Iris pigment epithelial cell (primary cell): ENCODE data around the gene KREMEN1.
A peak's percentile ranks its signal among the peaks of the same experiment; 100 is the strongest.
"Not testable (repeated sequence)": the region's sequence is repeated elsewhere in the genome, so short reads cannot be mapped to it uniquely, and the experiment has no call there.

ENCODE experiments used
- DNase-seq: peaks from one replicate; pipeline ENCODE4 v3.0.0-alpha.2; 2011; ENCODE audit warnings: low read depth

Gene KREMEN1

GRCh38 chr22:29078036-29078868, 5.4 kb downstream of the KREMEN1 start:
- no peak for DNase-seq

GRCh38 chr22:29078869-29079207, 6.0 kb downstream of the KREMEN1 start:
- DNase-seq, result no peak

GRCh38 chr22:29079218-29079901, 6.5 kb downstream of the KREMEN1 start:
- DNase-seq, result no peak

GRCh38 chr22:29080106-29080975, 7.5 kb downstream of the KREMEN1 start:
- DNase-seq, result no peak

DNA sequence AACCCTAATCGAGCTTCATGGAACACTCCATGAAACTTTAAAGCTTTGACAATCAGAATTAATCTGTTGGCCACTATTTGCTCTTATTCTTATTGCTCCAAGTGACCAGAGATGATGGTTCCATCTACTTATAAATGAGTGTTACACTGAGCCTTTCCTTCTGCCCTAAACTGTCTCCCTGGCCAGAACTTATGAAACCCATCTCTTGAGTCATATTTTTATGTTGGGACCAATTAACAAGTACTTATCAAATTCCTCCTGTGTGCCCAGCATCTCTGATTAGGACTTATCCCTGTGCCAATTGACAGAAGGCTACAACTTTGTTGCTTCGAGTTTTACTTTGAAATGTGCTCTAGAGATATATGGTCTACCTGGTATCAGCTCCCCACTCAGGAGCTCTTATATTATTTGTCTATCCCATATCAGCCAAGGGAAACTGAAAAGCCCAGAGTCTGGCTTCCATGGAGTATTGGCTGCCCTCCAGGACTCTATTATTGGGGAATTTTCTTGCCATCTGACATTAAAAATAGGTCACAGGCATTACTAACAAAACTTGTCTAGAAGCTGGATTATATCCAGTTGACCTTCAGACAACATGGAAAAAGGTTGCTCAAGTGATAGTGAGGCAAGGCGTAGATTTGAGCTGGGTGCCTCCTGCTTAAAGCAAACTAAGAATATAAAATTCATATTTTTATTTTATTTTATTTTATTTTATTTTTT, 8.8 kb downstream of the KREMEN1 start:
- no peak for DNase-seq

DNA sequence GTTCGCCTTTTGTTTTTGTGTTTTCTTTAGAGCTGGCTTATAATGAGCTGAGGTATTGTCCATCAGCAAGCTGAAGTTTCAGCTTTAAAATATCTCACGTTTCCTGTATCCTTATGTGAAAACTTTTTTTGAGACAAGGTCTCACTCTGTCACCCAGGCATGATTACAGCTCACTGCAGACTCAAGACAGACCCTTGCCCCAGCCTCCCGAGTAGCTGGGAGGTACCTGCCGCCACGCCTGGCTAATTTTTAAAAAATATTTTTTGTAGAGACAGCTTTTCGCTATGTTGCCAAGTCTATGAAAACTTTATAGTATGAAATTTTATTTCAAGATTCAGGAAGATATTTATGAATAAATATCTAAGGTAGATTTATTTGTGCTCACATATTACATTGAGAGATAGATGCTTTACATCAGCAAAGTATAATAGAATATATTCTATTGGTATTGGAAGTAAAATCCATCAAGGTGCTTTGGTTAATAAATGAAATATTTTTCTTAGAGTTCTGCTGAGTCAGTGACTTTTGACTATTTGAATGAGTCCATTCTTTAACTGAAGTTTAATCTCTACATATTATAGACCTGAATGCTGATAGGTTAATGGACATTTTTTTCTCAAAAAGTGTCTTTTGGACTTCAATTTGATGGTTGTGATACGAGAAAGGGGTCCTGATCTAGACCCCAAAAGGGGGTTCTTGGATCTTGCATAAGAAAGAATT, 10.2 kb downstream of the KREMEN1 start:
- no peak for DNase-seq

GRCh38 chr22:29083576-29083932, 10.7 kb downstream of the KREMEN1 start:
- not testable (repeated sequence) for DNase-seq

GRCh38 chr22:29083933-29084591, 11.2 kb downstream of the KREMEN1 start:
- no peak for DNase-seq

DNA sequence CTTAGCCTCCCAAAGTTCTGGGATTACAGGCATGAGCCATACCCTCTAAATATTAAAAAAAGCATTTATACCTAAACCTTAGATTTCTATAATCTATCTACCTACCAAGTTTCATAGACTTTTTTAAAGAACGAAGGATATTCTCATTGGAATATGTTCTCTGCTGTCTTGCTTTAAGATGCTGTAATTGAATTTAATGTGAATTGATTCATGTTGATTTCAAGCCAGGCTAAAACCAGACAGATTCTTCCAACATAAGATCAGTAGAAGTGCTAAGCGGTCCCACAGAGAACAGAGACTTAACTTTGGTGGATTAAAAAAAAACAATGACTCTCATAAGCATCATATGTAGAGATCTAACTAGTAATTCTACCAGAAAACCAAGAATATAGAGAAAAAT, 14.2 kb downstream of the KREMEN1 start:
- DNase-seq, result no peak

GRCh38 chr22:29088809-29089208, 16.0 kb downstream of the KREMEN1 start:
- no peak for DNase-seq

GRCh38 chr22:29089507-29089906, 16.7 kb downstream of the KREMEN1 start:
- DNase-seq, result no peak

DNA sequence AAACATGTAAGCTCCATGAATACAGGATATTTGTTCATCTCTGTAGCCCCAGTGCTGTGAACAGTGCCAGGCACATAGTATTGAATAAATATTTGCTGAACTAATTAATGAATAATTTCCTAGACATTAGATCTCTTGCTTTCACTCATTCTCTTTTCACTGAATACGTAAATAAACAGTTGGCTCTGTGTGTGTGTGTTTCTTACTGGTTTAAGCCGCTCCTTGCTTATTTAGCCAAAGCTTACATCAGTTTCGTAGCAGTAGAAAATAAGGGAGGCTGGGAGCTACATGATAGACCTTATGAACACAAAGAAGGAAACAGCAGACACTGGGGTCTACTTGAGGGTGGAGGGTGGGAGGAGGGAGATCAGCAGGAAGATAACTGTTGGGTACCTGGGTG, 17.2 kb downstream of the KREMEN1 start:
- no peak for DNase-seq

DNA sequence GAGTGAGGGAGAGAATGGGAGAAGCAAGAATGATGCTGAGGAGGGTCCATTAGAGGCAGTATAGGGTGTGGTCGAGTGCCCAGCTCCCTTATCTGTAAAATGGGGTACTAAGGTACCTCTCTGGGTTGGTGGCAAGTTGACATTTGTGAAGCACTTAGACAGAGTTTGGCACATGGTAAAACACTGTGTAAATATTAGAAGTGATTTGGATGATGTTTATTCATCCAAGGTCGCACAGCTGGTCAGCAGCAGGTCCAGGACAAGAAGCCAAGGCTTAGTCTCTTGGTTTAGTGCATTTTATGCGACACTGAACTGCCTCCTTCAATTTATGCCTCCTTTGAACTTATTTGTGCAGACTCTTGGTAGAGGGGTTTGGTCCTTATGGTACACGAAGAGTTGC, 19.4 kb downstream of the KREMEN1 start:
- no peak for DNase-seq

- DNase-seq, result no peak
Measured at GRCh38 chr22:29093030-29093429, 20.2 kb downstream of the KREMEN1 start.

DNA sequence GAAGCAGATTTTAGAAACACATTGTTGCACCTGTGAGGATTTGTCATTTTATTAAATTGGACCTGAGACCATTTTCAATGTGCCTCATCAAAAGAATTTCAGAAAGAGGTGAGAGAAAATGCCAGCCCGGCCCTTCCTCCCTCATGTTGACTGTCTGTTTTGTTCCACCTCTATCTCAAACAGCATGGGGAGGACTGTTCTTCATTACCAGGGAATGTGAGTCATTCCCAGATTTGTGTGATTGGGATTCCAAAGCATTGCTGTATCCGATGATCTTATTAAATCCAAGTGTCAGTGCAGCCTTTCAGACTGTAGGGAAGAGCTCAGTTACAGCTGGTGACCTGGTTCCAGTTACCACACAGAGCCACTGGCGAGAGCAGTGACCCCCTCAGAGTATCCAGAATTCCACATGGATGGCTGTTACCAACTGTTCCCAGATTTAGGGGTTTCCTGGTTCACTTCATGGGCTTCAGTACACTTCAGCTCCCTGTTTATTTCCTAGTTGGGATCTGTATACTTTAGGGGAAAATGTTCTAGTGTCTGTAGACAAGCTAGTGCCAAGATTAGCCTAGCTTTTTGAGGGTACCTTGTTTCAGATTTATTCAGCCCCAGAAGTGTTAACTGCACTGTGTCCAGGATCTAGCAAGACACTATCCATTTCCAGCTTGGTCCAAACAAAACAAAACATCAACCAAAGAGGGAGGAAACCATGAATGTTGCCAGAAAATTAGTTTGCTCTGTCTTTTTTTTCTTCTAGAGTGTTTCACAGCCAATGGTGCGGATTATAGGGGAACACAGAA, 20.9 kb downstream of the KREMEN1 start:
- no peak for DNase-seq

- DNase-seq, result no peak
Measured at GRCh38 chr22:29095459-29095858, 22.6 kb downstream of the KREMEN1 start.

DNA sequence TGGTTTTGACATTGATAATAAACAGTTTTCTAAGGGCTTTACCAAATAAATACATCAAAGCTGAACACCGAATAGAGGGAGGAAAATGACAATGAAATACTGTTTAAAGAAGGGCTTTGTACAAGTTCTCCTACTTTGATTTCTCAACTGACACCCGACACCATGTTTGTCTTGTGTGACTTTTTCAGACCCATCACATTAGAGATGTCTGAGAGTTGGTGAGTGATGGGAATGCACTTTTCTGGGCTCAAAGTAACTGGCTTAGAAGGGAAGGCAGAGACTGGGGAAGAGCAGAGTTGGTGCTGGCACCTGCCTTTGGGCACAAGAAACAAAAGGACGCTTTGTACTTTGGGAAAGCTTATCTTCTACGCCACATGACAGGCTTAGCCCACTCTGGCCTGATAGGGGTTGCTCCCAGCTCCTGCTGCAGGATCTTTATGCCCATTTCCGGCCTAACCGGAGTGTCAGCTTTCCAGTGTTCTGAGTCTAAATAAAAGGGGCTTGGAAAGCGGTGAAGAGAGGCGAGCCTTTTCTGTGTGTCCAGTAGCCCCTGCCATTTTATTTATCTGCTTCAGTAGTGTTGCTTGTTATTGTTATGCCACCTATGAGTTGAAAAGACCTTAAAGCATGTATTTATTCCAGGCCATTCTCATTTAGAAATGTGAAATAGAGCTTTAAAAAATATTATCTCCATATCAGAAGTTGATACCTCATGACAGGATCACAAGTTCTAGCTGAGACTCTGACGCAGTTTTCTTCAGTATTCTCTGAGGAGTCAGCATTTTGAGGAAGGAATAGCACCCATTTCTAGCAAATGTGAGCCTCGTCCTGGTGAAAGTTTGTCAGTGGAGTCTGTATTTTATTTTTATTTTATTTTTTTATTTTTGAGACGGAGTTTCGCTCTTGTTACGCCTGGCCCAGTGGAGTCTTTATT, 24.2 kb downstream of the KREMEN1 start:
- peak; percentile 71 for DNase-seq

- no peak for DNase-seq
Measured at GRCh38 chr22:29098296-29098695, 25.5 kb downstream of the KREMEN1 start.

GRCh38 chr22:29102300-29102699, 29.5 kb downstream of the KREMEN1 start:
- DNase-seq, result no peak
